ENCODE data around the gene RFC4. TPM values are rescaled to one million over a fixed set of nuclear protein-coding genes. Genes with fewer than 3 reads are reported as not detected.
A peak's percentile ranks its signal among the peaks of the same experiment; 100 is the strongest.

Gene RFC4
- total RNA-seq, 1 donor from 2014 or later: 8.3 TPM

DNA sequence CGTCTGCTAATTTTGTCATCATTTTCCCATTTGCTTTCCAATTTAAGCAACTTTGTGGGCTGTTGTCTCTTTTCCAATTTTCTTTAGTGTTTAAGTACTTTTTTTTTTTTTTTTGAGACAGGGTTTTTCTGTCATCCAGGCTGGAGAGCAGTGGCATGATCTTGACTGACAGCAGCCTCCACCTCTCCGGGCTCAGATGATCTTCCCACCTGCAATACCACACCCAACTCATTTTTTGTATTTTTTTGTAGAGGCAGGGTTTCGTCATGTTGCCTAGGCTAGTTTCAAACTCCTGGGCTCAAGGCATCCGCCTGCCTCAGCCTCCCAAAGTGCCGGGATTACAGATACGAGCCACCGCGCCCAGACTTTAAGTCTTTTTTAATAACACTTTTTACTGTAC lies 49.1 kb downstream of the RFC4 start:
- DNase-seq: no peak
- ATAC-seq: no peak
- no peaks in the 10 kb centered on the region for H3K4me1 ChIP-seq
- TF ChIP-seq, protein P1, sequence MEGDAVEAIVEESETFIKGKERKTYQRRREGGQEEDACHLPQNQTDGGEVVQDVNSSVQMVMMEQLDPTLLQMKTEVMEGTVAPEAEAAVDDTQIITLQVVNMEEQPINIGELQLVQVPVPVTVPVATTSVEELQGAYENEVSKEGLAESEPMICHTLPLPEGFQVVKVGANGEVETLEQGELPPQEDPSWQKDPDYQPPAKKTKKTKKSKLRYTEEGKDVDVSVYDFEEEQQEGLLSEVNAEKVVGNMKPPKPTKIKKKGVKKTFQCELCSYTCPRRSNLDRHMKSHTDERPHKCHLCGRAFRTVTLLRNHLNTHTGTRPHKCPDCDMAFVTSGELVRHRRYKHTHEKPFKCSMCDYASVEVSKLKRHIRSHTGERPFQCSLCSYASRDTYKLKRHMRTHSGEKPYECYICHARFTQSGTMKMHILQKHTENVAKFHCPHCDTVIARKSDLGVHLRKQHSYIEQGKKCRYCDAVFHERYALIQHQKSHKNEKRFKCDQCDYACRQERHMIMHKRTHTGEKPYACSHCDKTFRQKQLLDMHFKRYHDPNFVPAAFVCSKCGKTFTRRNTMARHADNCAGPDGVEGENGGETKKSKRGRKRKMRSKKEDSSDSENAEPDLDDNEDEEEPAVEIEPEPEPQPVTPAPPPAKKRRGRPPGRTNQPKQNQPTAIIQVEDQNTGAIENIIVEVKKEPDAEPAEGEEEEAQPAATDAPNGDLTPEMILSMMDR (IDR thresholded peaks at IDR 0.05): no peak
- H3K27me3 ChIP-seq: no peaks in the 10 kb centered on the region
- no peaks in the 10 kb centered on the region for H3K36me3 ChIP-seq
- no peak overlapping the region for H3K4me3 ChIP-seq
- no peaks in the 10 kb centered on the region for H3K9me3 ChIP-seq
- no peak overlapping the region for H3K27ac ChIP-seq
- intact Hi-C loops (cut with DNase I): no loop called here

DNA sequence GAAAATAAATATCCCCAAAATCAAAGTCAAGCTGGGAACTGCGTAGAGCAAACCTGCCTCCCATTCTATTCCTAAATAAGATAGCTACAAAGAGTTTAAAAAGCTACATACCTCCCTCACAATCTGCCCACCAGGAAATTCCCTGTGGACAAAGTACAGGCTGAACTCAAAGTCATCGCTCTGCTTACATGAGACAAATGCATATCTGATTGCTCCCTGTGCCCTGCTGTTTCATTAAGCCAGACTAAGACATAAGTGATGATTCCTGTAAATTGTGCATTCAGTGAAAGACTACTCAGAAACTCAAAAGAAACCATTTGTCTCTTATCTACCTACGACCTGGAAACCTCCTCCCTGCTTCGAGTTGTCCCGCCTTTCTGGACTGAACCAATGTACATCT lies 51.4 kb downstream of the RFC4 start:
- Histone ChIP-seq H3K4me1 (no peaks in the 10 kb centered on the region), H3K27me3 (no peaks in the 10 kb centered on the region), H3K9me3 (no peaks in the 10 kb centered on the region), H3K4me3 (no peak overlapping the region), H3K27ac (no peak overlapping the region), H3K36me3 (no peaks in the 10 kb centered on the region)
- TF ChIP-seq, protein P1 (IDR thresholded peaks at IDR 0.05): no peak
- DNase-seq (no peak), ATAC-seq (no peak)
- intact Hi-C loops (cut with DNase I): no loop called here

DNA sequence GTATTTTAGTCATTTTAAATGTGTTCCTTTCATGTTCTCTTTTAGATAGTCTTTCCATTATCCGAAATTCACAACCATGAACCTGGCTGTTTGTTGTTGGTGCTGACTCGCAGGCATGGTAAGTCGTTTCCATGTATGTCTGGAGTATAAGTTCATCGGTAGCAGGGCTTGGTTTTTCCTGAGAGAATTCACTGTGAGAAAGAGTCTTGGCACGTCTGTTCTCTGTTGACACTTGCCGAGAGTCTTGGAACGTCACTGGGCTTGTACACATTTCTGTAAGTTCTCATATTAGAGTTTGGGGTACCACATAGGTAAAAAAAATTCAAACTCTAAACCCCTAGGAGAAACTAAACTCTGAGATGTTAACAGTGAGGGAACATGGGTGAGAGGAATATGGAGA lies 52.3 kb downstream of the RFC4 start:
- Histone ChIP-seq H3K27ac (no peak overlapping the region), H3K27me3 (no peaks in the 10 kb centered on the region), H3K9me3 (no peaks in the 10 kb centered on the region), H3K4me1 (no peaks in the 10 kb centered on the region), H3K4me3 (no peak overlapping the region), H3K36me3 (no peaks in the 10 kb centered on the region)
- ATAC-seq: no peak
- intact Hi-C loops (cut with DNase I): no loop called here
- no peak for DNase-seq
- TF ChIP-seq, protein P1 (IDR thresholded peaks at IDR 0.05): no peak

DNA sequence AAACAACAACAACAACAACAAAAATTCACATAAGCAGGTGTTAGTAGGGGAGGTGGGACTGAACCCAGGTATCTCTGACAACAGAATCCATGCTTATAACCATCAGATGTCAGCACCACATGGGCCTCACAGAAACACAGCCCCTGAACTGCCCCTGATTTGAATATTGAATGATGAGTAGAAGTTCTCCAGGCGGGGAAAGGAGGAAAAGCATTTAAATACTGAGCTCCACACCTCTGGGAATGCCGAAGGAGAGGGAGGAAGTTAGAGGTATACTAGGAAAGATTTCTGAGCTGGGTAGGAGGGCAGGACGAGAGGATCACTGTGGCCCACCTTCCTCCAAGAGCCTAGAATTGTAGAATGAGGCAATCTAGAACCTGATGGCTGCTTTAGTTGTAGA lies 54.8 kb downstream of the RFC4 start:
- ATAC-seq (no peak), DNase-seq (no peak)
- intact Hi-C loops (cut with DNase I): no loop called here
- no peaks in the 10 kb centered on the region for H3K27me3 ChIP-seq
- no peaks in the 10 kb centered on the region for H3K36me3 ChIP-seq
- H3K4me1 ChIP-seq: no peaks in the 10 kb centered on the region
- TF ChIP-seq, protein P1 (IDR thresholded peaks at IDR 0.05): no peak
- no peak overlapping the region for H3K27ac ChIP-seq
- H3K4me3 ChIP-seq: no peak overlapping the region
- no peaks in the 10 kb centered on the region for H3K9me3 ChIP-seq

DNA sequence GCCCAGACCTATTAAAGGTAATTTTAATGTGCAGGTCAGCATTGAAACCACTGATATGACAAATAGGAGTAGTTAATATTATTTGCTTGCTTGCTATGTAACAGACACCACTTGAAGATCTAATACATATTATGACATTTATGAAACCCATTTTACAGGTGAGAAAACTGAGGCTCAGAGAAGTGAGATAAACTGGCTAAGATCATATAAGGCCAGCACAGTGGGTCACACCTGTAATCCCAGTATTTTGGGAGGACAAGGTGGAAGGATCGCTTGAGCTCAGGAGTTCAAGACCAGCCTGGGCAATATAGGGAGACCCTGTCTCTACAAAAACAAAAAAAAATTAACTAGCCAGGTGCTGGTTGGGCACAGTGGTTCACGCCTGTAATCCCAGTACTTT lies 56.0 kb downstream of the RFC4 start:
- Histone ChIP-seq H3K4me3 (no peak overlapping the region), H3K36me3 (no peaks in the 10 kb centered on the region), H3K27ac (no peak overlapping the region), H3K27me3 (no peaks in the 10 kb centered on the region), H3K9me3 (no peaks in the 10 kb centered on the region), H3K4me1 (no peaks in the 10 kb centered on the region)
- intact Hi-C loops (cut with DNase I): no loop called here
- TF ChIP-seq, protein P1 (IDR thresholded peaks at IDR 0.05): no peak
- no peak for DNase-seq
- ATAC-seq: no peak

DNA sequence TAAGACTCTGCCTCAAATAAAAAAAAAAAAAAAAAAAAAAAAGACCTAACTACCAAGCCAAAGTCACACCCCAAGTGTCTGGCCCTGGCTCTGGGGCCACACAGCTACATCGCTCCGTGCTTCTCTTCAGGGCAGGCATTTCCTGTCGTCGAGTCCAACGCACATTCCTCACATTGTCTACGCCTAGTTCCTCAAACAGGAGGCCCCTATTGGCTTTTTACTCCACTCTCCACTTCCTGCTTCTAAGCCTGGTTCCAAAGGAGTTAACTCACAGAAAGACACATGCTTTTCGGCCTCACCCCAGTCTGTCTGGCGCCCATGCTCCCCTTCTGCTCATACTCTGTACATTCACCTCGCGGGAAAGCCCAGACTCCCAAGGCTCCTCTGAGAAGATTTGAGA lies 60.3 kb downstream of the RFC4 start:
- Histone ChIP-seq H3K4me3 (no peak overlapping the region), H3K27me3 (no peaks in the 10 kb centered on the region), H3K36me3 (no peaks in the 10 kb centered on the region), H3K27ac (peak overlapping the region; percentile 30), H3K4me1 (no peaks in the 10 kb centered on the region), H3K9me3 (no peaks in the 10 kb centered on the region)
- TF ChIP-seq, protein P1 (IDR thresholded peaks at IDR 0.05): no peak
- intact Hi-C loops (cut with DNase I): no loop called here
- ATAC-seq (peak; percentile 98), DNase-seq (peak; percentile 72)

Measured in upper lobe of right lung (tissue), 1 donor.